DOHH2 (cell line): ENCODE measurements around the gene POLR2J.
"Not testable (repeated sequence)": the region's sequence is repeated elsewhere in the genome, so short reads cannot be mapped to it uniquely, and the experiment has no call there.

Experiments
- EZH2phosphoT487 ChIP-seq: fragments of 200-600 bp; sonication (generic); IDR thresholded peaks from 2 replicates; pipeline ENCODE4 v1.6.1; 2017; ENCODE audit warnings: borderline replicate concordance, mild to moderate bottlenecking, antibody characterized with exemption, low read length, moderate library complexity, mixed read lengths
- TF ChIP-seq, protein P1 (sequence below): fragments of 200-600 bp; sonication (generic); IDR thresholded peaks from one replicate; pipeline ENCODE4 v1.5.1; 2014; ENCODE audit warnings: antibody characterized with exemption, mild to moderate bottlenecking, low read depth, low read length; ENCODE audit not compliant: poor library complexity, severe bottlenecking

DNA sequence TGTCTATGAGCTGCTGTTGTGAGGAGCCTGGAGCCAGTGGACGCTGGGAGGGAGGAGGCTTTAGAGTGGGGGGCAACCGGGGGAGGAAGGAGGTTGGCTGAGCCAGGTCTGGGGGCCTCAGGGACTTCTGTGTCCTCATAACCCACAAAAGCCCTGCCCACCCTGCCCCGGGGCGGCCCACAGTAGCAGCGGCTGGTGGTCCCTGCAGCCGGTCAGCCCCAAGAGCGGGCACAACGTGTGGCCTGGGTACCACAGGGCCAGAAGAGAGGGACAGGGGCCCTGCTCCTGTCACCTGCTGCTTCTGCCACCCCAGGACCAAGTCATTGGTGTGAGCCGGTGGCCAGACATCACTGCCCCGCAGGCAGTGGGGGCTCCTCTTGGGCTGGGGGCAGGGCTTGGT is 3.2 kb upstream of the POLR2J start:
- TF ChIP-seq, protein P1, sequence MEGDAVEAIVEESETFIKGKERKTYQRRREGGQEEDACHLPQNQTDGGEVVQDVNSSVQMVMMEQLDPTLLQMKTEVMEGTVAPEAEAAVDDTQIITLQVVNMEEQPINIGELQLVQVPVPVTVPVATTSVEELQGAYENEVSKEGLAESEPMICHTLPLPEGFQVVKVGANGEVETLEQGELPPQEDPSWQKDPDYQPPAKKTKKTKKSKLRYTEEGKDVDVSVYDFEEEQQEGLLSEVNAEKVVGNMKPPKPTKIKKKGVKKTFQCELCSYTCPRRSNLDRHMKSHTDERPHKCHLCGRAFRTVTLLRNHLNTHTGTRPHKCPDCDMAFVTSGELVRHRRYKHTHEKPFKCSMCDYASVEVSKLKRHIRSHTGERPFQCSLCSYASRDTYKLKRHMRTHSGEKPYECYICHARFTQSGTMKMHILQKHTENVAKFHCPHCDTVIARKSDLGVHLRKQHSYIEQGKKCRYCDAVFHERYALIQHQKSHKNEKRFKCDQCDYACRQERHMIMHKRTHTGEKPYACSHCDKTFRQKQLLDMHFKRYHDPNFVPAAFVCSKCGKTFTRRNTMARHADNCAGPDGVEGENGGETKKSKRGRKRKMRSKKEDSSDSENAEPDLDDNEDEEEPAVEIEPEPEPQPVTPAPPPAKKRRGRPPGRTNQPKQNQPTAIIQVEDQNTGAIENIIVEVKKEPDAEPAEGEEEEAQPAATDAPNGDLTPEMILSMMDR: not testable (repeated sequence)
- not testable (repeated sequence) for TF ChIP-seq EZH2phosphoT487
